ENCODE data around the gene CHCHD6. TPM values are rescaled to one million over a fixed set of nuclear protein-coding genes. Genes with fewer than 3 reads are reported as not detected.

Gene CHCHD6
- total and polyA plus RNA-seq, 4 donors = 12.1 to 22.6 (median 17.5) TPM

DNA sequence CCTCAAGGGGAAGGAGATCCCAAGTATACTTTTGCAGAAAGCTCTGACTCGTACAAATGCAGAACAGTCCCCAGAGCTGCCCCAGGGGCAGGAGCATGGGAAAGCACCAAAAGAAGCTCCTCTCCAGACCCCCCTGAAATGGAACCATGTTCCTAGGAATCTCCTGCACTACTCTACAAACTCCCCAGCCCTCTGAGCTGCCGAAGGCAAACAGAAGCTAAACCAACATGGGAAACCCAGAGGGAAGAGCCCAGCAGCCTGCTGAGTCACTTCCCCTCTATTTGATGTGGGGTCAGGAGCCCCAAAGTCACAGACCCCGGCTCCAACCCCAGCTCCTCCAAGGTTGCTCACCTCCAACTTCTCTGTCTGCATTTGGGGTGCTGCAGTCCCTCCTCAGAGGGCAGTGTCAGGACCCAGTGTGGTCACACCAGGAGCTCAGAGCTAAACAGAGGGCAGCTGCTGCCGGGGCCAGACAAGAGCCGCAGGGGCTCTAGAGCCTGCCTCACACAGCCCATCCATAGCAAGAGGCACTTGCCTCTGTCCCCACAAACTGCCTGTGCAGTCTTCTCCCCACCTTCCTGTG lies 275.1 kb downstream of the CHCHD6 start:
- peaks cover 0 to 12% (median 9%) of the 10 kb centered on the region in 3 donors for H3K27me3 ChIP-seq (ENCODE audit: control insufficient read depth in 3 of 3, insufficient read depth in 3 of 3, low read length in 2 of 3)
- ATAC-seq (ENCODE audit: insufficient read depth, low FRiP score) (no peak), DNase-seq (no peak)

DNA sequence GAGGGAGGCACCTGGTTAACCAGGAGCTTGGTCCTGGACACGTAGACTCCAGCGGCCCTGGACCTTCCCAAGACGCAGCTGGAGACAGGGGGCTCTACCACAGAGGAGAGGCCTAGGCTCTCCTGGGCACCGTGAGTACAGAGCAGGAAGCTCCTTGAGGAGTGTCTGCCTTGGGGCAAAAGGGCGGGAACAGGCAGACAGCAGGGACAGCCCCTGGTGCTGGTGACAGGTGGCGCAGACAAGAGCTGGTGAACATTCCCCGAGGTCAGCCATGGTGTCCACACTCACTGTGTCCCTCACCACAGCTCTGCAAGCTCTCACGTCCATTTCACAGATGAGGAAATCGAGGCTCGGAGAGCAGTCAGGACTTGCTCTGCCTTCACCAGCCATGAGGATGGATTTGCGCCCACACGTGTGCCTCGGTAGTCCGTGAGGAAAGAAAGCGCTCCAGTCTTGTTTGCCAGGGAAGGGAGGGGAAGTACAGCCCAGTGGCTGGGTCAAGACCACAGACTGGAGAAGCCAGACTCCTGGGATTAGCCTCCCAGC lies 276.3 kb downstream of the CHCHD6 start:
- ATAC-seq (ENCODE audit: insufficient read depth, low FRiP score) (no peak), DNase-seq (no peak)
- Histone ChIP-seq H3K4me1 (ENCODE audit: control insufficient read depth in 5 of 5, insufficient read depth in 5 of 5, low read length in 5 of 5) (peaks cover 0 to 13% (median 3%) of the 10 kb centered on the region in 5 donors), H3K36me3 (ENCODE audit: control insufficient read depth in 4 of 4, insufficient read depth in 4 of 4, low read length in 4 of 4) (no peaks in the 10 kb centered on the region), H3K9ac (ENCODE audit: insufficient read depth in 1 of 2, low read length in 2 of 2) (no peak overlapping the region), H3K27ac (ENCODE audit: low read depth in 1 of 2, low read length in 1 of 2) (no peak overlapping the region), H3K4me3 (no peak overlapping the region), H3K9me3 (ENCODE audit: control insufficient read depth in 4 of 4, insufficient read depth in 3 of 4, low read length in 3 of 4) (peaks cover 0 to 7% (median under 1%) of the 10 kb centered on the region in 4 donors), H3K27me3 (ENCODE audit: control insufficient read depth in 3 of 3, insufficient read depth in 3 of 3, low read length in 2 of 3) (peaks cover 0 to 12% (median 9%) of the 10 kb centered on the region in 3 donors)
- WGBS, 2 donors = 91 to 92% methylated on average over 15 of the region's 15 CpGs
- TF ChIP-seq, protein P1, sequence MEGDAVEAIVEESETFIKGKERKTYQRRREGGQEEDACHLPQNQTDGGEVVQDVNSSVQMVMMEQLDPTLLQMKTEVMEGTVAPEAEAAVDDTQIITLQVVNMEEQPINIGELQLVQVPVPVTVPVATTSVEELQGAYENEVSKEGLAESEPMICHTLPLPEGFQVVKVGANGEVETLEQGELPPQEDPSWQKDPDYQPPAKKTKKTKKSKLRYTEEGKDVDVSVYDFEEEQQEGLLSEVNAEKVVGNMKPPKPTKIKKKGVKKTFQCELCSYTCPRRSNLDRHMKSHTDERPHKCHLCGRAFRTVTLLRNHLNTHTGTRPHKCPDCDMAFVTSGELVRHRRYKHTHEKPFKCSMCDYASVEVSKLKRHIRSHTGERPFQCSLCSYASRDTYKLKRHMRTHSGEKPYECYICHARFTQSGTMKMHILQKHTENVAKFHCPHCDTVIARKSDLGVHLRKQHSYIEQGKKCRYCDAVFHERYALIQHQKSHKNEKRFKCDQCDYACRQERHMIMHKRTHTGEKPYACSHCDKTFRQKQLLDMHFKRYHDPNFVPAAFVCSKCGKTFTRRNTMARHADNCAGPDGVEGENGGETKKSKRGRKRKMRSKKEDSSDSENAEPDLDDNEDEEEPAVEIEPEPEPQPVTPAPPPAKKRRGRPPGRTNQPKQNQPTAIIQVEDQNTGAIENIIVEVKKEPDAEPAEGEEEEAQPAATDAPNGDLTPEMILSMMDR (IDR thresholded peaks at IDR 0.05; ENCODE audit: control extremely low read depth, extremely low read depth) = no peak

More for the DNA sequence above, 275.1 kb downstream of the CHCHD6 start:
- TF ChIP-seq, protein P1 (IDR thresholded peaks at IDR 0.05; ENCODE audit: control extremely low read depth, extremely low read depth) = no peak
- no peak overlapping the region for H3K9ac ChIP-seq (ENCODE audit: insufficient read depth in 1 of 2, low read length in 2 of 2)
- H3K4me3 ChIP-seq = no peak overlapping the region
- H3K4me1 ChIP-seq (ENCODE audit: control insufficient read depth in 5 of 5, insufficient read depth in 5 of 5, low read length in 5 of 5) = peaks cover 0 to 6% (median 0%) of the 10 kb centered on the region in 5 donors
- H3K36me3 ChIP-seq (ENCODE audit: control insufficient read depth in 4 of 4, insufficient read depth in 4 of 4, low read length in 4 of 4) = no peaks in the 10 kb centered on the region
- no peak overlapping the region for H3K27ac ChIP-seq (ENCODE audit: low read depth in 1 of 2, low read length in 1 of 2)
- WGBS, 2 donors = 50 to 55% methylated on average over 5 of the region's 5 CpGs
- H3K9me3 ChIP-seq (ENCODE audit: control insufficient read depth in 4 of 4, insufficient read depth in 3 of 4, low read length in 3 of 4) = peaks cover 0 to 11% (median 4%) of the 10 kb centered on the region in 4 donors

DNA sequence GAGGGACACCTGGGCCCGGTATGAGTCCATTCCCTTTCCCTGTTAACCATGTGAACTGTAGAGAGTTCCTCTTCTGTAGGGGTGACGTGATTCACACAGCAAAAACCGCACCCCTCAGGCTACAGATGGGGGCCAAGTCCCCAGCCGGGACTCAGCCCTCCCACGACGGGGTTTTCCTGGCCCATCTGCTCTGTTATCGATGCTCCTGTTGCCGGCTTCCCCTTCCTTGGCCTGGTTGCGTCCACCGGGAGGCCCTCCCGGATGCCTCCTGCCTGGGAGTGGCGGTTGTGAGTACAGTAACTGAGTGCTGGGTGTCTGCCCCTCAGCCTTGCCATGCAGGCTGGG lies 278.1 kb downstream of the CHCHD6 start:
- Histone ChIP-seq H3K4me3 (no peak overlapping the region), H3K9ac (ENCODE audit: insufficient read depth in 1 of 2, low read length in 2 of 2) (no peak overlapping the region), H3K9me3 (ENCODE audit: control insufficient read depth in 4 of 4, insufficient read depth in 3 of 4, low read length in 3 of 4) (peaks cover 0 to 3% (median 0%) of the 10 kb centered on the region in 4 donors), H3K27ac (ENCODE audit: low read depth in 1 of 2, low read length in 1 of 2) (peak overlapping the region in 1 of 2 donors; percentile 83), H3K4me1 (ENCODE audit: control insufficient read depth in 5 of 5, insufficient read depth in 5 of 5, low read length in 5 of 5) (peaks cover 0 to 16% (median 5%) of the 10 kb centered on the region in 5 donors), H3K36me3 (ENCODE audit: control insufficient read depth in 4 of 4, insufficient read depth in 4 of 4, low read length in 4 of 4) (no peaks in the 10 kb centered on the region), H3K27me3 (ENCODE audit: control insufficient read depth in 3 of 3, insufficient read depth in 3 of 3, low read length in 2 of 3) (peaks cover 0 to 12% (median 9%) of the 10 kb centered on the region in 3 donors)
- DNase-seq (no peak), ATAC-seq (ENCODE audit: insufficient read depth, low FRiP score) (no peak)
- 4 to 8% methylated on average over 12 of the region's 12 CpGs for WGBS, 2 donors
- TF ChIP-seq, protein P1 (IDR thresholded peaks at IDR 0.05; ENCODE audit: control extremely low read depth, extremely low read depth) = no peak
